SIG-M5 treated with dmso at 0.1 percent for 504 hours (cell line): ENCODE measurements around the gene LGALS4.

ENCODE experiments used
- DNase-seq: peaks from one replicate; lab custom pipeline; 2025; ENCODE audit not compliant: unreplicated experiment; lab: John Stamatoyannopoulos, UW

Gene LGALS4

DNA sequence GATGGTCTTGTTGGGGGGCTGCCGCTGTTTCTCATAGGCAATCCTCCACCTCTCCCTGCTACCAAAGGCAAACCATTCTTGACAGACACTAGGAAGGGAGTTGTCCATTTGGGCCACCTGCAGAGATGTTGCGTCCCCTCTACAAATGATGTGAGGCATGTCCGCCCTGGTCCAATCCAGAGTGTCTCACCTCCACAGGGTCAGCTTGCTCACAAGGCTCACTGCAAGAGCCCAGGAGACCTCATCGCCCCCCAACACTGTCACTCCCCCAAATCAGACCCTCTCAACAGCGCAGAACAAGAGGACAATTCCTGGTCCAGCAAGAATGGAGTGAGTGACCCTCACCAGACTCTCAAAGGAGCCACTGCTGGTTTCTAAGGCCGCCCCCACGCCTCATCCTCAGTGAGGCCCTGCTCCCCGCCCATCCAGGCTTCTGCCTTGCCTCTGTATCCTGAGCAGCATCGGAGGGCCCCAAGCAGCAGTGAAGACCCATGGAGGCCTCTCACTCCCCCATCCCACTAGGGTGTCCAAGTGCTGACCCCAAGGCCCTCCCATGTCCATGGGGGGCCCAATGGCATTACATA lies 30.5 kb upstream of the LGALS4 start:
- no peak for DNase-seq

DNA sequence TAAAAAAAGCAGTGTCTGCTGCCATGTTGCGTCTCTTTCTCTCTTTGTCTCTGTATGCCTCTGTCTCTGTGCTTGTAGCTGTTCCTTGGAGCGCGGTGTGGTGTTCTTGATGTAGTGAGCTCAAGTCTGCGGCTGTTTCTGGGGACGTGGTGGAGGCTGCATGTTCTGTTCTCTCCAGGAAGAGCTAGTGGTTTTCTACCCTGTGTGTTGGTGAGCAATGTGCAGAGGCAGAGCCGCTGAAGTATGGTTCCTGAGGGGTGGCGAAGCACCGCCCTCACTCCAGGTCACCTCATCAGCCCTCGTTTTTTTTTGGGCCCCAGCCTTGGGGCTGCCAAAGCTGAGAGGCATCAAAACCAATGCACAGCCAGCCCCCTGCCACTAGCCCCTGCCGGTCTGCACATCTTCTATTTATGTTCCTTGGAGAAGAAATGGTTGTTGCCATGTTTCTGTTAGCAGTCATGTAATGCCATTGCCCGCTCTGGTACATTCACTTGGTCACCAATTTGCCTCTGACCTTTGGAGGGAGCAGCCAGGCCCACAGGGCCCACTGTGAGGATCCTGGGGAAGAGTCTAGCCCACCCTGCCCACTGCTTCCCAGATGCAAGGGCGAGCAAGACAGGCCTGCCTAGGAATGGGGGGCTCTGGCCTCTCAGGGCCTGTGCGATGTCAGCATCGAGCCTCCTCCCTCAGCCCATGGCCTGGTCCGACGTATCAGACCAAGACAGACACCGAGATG lies 29.9 kb upstream of the LGALS4 start:
- no peak for DNase-seq

DNA sequence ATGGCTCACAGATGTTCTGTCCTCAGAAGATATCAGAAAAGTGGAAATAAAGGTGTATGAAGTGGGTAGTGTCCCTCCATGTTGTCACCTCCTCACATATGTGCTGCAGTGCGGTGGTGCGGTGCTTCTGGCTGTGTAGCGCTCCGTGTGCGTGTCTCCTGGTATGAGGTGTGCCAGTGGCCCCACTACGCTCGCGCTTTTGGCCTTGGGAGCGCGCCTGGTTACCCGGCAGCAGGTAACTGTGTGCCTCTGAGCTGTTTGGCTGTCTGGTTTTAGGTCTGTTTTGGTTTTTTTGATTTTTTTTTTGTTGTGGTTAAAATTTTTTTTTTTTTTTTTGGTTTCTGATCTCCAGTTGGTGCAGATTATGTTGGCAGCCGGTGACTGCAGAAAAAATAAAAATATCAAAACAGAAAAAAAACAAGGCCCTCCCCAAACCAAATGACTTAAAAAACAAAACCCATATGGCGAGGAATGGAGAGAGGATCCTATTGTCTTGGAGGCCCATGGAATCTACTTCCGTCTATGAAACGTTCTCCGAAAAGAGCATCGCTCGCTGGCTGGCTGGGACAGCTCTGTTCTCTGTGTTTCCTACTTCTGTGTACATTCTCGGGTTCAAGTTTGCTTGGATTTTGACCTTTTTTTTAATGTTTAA lies 29.2 kb upstream of the LGALS4 start:
- DNase-seq = no peak

DNA sequence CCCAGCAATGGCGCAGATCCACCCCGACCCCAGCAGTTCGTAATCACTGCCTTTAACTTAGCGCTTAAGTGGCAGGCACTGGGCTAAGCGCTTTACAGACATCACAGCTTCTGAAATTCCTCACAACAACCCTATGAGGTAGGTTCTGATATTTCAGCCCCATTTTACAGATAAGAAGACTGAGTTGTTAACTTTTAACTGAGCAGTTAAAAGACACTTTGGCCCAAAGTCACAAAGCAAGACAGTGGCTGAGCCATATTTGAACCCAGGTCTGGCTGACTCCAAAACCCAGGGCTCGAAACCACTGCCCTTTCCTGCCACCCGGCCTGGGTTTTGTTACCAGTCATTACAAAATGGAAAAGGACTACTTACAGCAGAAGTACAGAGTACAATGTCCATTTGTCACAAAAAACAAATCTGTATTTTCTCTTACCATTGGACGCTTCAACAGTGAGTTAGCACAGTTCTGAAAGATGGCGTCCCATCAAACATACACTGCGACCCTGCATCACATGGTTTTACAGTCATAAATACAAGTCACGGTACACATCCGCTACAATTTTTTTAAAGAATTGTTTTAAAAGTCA lies 28.5 kb upstream of the LGALS4 start:
- DNase-seq = no peak

DNA sequence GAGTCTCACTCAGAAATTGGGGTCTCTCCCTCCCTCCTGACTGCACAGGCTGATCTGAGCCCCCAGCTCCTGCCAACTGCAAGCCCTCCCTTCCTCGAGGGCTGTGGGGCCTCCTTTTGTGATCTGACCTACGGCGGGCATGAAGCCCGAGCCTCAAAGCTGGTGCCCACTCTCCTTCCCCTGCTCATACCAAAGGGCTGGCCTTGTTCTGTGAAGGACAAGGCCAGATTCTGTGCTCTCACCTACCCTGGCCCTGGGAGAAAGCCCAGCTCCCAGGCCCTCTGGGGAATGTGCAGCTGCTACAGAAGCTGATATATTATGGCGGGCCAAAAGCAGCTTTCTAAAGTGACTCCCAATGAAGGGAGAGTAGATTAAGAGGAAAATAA lies 27.8 kb upstream of the LGALS4 start:
- no peak for DNase-seq

DNA sequence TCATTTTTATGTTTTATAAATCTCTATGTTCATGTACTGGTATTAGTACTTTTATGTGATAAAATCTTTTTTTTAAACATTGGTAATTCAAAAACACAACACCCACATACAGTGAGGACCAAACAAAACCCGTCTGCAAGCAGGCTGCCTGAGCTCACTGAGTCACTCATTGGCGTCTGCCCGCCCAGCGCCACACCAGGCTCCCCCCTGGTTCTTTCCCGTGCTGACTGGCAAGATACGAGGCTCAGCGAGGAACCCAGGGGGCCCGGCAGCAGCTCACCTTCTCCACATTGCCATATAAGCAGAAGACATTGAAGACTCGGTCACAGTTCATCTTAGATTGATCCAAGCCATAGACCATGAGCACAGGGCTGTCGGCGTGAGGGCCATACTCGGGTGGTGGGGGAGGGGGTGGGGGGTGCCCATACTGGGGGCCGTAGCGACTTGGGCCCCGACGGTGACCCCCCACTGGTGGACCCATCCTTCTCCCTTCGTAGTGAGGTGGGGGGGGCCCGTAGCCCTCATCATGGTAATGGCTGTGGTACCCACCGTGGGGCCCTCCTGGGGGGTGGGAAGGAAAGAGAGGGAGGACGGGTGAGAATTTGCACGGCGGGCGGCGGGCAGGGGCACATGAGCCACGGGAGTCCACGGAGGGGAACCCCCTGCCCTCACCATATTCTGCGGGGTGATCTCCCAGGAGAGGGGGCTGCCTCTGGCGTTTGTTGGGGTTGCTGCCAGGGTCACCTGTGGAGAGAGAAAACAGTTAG lies 27.3 kb upstream of the LGALS4 start:
- no peak for DNase-seq

GRCh38 chr19:38838986-38839761 lies 26.4 kb upstream of the LGALS4 start:
- DNase-seq = no peak

DNA sequence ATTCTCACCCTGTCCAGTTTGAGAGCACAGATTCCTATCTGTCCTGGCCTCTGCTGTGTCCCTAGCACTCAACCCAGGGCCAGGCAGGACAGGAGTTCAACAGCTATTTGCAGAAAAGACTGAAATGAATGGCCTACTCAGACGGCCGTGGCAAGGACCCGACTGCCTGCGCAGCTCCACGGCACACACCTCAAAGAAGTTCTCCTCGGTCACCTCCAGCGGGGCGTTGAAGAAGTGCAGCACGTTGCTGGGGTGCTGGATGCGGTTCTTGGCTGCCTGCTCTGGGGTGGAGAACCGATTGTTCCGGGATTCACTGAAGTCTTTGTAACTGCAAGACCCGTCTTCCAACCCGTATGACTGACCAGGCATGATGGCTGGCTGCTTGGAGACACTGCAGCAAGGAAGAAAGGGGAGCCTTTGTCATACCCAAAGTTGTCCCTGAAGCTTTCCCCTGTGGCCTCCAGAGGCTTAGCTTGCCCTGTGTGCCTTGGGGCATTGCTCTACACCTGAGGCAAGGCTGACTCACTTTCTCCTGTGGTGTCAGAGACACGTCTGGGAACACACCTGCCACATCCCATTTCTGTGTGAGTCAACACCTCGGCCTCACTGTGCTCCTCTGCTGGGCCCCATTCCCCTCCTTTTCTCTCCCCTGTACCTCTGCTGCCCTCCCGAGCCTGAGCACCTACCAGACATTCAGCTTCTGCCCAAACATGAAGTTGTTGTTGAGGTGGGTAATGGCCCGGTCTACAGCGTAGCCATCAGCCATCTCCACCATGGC lies 25.7 kb upstream of the LGALS4 start:
- DNase-seq = peak; percentile 33

DNA sequence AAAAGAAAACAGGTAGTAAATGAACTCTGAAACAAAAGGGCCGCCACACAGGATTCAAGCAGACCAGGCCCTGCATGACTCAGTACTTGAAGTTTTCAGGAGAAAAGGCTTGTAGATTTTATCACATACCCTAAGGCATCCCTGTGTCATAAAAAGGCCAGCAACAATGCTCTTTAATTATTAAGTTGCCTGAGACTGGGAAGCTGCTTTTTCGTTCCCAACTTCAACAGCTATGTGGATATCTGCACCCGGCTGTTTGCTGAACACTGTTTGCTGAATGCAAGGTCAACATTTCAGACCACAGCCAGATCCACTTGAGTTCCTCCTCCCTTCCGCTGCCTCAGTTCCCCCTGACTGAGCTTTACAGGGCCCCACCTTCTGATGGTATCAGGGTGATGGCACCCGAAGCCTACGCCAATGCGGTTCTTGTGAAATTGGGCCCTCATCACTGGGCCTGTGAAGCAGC lies 24.9 kb upstream of the LGALS4 start:
- DNase-seq = peak; percentile 62

DNA sequence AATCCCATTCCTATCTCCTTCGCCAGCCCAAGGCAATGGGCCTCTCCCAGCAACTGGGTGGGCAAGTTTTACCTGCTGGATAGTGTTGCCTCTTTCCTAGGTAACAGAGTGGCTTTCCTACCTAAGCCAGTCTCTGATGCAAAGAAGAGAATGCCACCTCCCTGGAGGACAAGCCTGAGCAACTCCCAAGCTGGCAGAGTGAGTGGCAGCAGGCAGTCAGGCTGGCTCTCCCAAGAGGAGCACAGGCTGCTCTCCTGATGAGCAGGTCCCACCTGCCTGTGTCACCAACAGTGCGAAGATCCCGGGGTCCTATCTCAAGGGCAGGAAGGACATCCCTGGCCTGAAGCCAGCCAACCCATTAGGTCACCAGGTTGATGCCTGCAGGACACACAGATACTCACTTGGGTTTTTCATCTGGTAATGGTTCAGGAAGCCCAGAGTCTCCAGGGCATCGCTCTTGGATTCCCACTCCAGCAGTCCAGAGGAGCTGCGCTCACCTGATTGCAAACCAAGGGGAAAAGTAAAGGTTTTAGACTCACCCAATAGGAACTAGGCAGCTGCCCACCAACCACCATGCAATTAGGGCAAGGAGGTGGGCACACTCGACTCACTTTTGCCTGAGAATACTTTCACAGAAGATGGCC lies 24.4 kb upstream of the LGALS4 start:
- DNase-seq = no peak

GRCh38 chr19:38836159-38836982 lies 23.6 kb upstream of the LGALS4 start:
- no peak for DNase-seq

DNA sequence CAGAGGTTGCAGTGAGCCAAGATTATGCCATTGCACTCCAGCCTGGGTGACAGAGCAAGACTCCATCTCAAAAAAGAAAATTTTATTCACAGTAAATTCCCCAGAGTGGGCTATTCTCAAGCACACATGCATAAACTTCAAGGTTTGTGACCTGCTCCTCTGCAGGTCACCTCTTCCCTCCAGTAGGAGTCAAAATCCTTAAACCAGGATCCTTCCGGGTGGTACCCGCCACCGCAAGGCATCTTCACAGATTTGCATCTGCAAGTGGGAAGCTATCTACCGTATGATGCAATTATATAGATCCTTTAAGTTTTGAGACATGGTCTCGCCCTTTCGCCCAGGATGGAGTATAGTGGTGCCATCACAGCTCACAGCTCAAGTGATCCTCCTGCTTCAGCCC lies 21.8 kb upstream of the LGALS4 start:
- DNase-seq = no peak

GRCh38 chr19:38834104-38834490 lies 21.4 kb upstream of the LGALS4 start:
- DNase-seq = no peak

GRCh38 chr19:38833092-38833425 lies 20.3 kb upstream of the LGALS4 start:
- no peak for DNase-seq

DNA sequence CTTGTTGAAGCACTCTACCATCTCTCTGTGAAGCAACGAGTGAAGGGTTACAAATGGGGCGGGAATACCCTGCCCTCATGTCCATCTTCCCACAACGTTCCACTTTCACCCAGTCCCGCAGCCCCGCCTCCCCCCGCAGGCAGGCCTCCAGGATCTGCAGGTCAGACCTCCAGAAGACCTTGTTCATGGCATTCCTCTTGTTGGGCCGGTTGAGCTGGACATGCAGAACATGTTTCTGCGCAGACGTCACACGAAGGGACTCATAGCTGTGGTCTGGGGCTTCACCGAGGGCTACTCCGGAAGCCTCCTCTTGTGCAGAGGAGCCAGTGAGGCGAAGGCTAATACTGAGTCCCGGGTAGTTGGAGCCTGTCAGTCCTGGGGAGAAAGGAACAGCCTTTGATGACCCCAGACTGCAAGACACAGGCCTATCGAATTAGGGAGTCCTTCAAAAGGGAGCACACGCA lies 18.4 kb upstream of the LGALS4 start:
- peak; percentile 76 for DNase-seq

- no peak for DNase-seq
Observed at GRCh38 chr19:38830039-38830733, 17.4 kb upstream of the LGALS4 start.

DNA sequence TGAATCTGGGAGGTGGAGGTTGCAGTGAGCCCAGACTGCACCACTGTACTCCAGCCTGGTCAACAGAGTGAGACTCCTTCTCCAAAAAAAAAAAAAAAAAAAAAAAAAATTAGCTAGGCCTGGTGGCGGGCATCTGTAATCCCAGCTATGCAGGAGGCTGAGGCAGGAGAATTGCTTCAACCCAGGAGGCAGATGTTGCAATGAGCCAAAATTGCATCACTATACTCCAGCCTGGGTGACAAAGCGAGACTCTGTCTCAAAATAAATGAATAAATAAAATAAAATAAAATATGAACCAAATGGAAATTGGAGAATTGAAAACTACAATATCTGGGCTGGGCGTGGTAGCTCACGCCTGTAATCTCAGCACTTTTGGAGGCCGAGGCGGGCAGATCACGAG lies 16.5 kb upstream of the LGALS4 start:
- DNase-seq = peak; percentile 42
